GM19468 (cell line): ENCODE measurements around the gene MACROD1.
"Not testable (repeated sequence)": the region's sequence is repeated elsewhere in the genome, so short reads cannot be mapped to it uniquely, and the experiment has no call there.

ENCODE experiments used
- ATAC-seq: cut with Tn5 transposase; IDR thresholded peaks from one replicate; pipeline ENCODE4 v1.9.1; 2021; ENCODE audit warnings: mild to moderate bottlenecking, moderate library complexity, moderate number of reproducible peaks; ENCODE audit not compliant: unreplicated experiment; ENCODE audit errors: extremely low read depth

MACROD1 gene

DNA sequence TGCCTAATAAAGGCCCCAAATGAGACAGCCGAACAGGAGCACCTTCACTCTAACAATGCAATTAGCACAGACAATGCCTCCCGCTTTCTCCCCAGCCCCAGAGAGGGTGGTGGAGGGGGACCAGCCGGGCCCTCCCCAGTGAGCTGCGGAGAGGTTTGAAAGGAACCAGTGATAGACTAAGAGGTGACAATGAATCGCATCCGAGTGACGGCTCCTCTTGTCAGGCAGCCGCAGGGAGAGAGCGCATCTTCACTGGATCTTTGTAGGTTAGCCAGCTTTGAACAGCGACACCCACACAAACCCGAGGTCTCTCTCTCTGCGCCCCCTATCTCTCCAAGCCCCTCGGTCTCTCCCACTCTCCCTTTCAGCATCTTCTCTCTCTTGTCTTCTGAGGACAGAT lies 102.1 kb downstream of the MACROD1 start:
- ATAC-seq: no peak

GRCh38 chr11:64062185-64063039 lies 103.5 kb downstream of the MACROD1 start:
- no peak for ATAC-seq

- no peak for ATAC-seq
Observed at GRCh38 chr11:64060861-64061444, 105.0 kb downstream of the MACROD1 start.

- ATAC-seq: no peak
Observed at GRCh38 chr11:64060263-64060860, 105.6 kb downstream of the MACROD1 start.

DNA sequence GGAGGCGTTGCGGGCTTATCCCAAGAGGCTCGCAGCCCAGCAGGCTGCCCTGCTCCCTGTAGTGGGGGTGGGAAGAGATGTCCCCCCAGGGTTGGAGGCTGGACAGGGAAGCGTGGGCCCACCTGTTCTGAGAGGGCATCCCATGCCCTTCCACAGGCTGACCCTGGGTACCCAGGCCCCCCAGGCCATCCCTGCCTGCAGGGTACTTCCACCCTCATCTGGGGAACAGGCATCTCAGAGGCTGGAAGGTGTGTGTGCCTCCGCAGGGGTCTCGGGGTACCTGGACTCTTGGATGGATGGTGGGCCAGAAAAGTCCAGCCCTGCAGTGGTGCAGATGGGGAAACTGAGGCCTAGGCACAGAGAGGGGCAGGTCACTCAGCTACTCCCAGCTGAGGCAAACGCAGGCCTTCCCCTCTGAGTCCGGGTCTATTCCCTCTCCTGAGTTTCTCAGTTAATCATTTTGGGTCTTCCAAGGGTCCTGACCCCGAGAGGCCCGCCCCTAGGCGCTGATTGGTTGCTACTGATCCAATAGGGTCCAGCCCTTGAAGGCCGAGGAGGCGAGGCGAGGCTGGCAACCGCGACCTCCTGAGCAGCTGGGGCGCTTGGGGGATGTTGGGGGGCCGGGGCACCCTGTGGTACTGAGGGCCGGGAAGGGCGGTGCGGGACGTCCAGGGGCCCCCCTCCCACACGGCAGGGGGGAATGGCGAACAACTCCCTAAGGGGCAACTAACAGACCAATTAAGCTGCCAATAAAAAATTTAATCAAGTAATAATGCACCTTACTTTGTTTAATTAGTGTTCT lies 106.4 kb downstream of the MACROD1 start:
- ATAC-seq: no peak

- no peak for ATAC-seq
Observed at GRCh38 chr11:64058494-64058893, 107.4 kb downstream of the MACROD1 start.

GRCh38 chr11:64057890-64058289 lies 108.0 kb downstream of the MACROD1 start:
- ATAC-seq: no peak

GRCh38 chr11:64056861-64057260 lies 109.1 kb downstream of the MACROD1 start:
- no peak for ATAC-seq

DNA sequence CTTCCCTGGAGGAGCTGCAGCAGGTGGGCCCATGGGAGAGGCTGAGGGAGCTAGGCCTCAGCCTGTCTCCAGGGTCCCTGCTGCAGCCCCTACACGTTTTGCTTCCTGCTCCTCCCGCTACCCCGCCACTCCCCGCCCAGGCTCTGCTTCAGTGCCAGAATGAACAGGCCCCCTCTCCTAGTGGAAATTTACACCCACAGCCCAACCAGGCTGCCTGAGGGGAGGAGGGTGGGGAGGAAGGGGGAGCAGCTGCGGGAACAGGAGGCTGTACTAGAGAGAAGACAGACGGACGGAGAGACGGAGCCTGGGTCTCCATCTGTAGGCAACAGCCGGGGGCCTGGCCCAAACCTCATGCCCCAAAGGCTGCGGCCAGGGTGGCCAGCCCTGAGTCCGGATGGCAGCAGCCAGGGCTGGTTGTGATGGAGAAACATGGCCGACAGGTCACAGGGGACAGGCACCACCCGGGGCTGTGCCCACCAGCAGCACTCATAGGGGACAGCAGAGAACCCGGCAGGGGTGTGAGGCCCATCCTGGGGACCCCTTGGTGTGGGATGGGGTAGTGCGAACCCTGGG lies 109.6 kb downstream of the MACROD1 start:
- no peak for ATAC-seq

- no peak for ATAC-seq
Observed at GRCh38 chr11:64055077-64055476, 110.8 kb downstream of the MACROD1 start.

- no peak for ATAC-seq
Observed at GRCh38 chr11:64053699-64054098, 112.2 kb downstream of the MACROD1 start.

- no peak for ATAC-seq
Observed at GRCh38 chr11:64052938-64053622, 112.8 kb downstream of the MACROD1 start.

DNA sequence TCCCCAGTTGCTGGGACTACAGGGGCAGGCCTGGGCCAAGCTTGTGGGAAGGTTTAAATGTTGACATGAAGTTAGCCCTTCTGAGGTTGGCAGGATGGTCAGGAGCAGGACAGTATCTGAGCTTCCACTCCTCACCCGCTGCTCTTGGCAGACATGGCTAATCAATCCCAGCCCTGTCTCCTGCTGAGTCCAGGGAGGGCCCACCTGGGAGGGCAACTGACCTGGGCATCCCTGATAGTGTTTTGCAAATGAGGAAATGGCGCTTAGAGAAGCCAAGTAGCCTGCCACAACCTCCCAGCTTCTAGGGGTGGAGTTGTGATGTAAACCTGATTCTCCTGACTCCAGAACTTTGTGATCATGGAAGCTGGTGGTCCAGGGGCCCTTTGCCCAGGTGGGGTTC lies 113.5 kb downstream of the MACROD1 start:
- ATAC-seq: no peak

GRCh38 chr11:64051297-64051696 lies 114.6 kb downstream of the MACROD1 start:
- no peak for ATAC-seq

DNA sequence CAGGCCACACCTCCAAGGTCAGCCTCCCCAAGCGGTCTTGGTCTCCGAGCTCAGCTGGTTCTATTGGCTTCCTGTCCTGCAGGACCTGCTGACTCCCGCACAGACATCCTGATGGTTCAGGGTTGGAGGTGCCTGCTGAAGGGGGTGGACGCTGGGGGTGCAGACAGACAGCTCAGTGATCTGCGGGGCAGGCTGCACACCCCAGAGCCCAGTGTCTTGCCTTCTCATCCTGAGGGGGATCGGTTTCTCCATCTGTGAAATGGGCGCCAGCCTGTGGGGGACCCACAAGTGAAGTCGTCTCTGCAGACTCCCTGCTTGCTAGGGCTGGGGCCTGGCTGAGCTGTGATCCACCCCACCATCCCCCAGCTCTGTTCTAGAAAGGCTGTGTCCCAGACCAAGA lies 116.4 kb downstream of the MACROD1 start:
- ATAC-seq: no peak

DNA sequence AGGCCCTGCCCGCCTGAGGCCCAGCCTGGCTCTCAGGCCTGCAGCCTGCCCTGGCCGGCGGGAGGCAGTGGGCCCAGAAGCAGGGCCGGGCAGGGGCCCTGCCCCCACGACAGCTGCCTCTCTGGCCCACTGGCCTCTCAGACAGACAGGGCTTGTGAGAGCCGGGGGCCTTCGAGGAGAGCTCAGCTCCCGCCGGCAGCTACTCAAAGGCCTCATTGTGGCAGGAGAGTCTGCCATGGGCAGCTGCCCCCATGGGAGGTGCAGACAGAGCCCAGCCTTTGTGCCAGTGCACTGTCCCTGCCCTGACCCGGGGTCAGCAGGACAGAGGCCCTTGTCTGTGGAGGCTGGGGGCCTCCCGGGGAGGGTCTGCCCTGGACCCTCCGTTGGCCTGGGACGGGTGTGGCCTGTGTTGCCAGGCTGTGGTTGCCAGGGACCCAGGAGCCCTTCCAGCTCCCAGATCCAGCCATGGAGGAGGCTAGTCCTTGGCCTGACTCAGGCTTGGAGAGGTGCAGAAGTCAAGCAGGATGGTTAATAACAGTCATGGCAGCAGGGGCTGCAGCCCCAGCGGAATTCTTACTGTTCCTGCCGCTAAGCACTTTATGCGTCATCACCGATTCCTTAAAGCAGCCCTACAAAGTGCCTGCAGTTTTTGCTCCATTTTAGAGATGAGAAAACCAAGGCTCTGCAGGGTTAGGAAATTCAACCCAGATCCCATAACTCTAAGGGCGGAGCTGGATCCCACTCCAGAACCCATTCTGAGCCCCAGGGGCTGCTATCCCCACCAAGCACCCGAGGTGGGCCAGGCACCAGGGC lies 117.7 kb downstream of the MACROD1 start:
- no peak for ATAC-seq

GRCh38 chr11:64047373-64047772 lies 118.5 kb downstream of the MACROD1 start:
- ATAC-seq: not testable (repeated sequence)

DNA sequence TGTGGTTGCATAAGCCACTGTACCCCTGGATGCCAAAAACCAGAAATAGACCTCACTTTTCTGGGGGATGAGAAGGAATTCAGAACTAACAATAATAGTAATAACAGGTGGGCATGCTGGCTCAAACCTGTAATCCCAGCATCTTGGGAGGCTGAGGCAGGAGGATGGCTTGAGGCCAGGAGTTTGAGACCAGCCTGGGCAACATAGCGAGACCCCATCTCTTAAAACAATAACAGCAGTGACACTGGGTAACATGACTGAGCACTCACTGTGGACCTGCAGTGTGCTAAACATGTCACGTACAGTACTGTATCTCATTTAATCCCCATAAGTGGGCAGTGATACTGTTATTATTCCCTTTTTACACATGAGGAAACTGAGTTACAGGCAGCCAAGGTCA lies 120.2 kb downstream of the MACROD1 start:
- ATAC-seq: no peak
